SK-N-SH (cell line): Measurements from ENCODE around the gene MAP2K2. TPM values are rescaled to one million over a fixed set of nuclear protein-coding genes. Genes with fewer than 3 reads are reported as not detected.

Experiments
- CTCF ChIA-PET: fragments of 300-600, 350-600 bp; formaldehyde crosslinking; extraction: SDS; loops from one replicate; lab custom pipeline; 2021; lab: Yijun Ruan, JAX
- POLR2A ChIA-PET: fragments of 350-600 bp; sonication (Branson Sonifier 250); formaldehyde crosslinking; extraction: SDS; loops from one replicate; lab custom pipeline; 2020; ENCODE audit warnings: antibody characterized with exemption, inconsistent platforms; lab: Yijun Ruan, JAX
- DNase-seq: peaks from one replicate; pipeline ENCODE4 v3.0.0; 2012
- H2AFZ ChIP-seq: fragments of 200-600 bp; sonication (generic); 2 replicates; pipeline ENCODE4 v1.8.1; 2016; ENCODE audit warnings: antibody characterized with exemption, mild to moderate bottlenecking, low read depth
- H3F3A ChIP-seq: fragments of 200-600 bp; sonication (generic); replicated peaks from 2 replicates; pipeline ENCODE3; 2016; ENCODE audit warnings: antibody characterized with exemption, mild to moderate bottlenecking; ENCODE audit not compliant: insufficient read depth
- H3K27ac ChIP-seq, 2 experiments: fragments of 200-500 bp in 1 of 2; fragments of 200-600 bp in 1 of 2; sonication (Bioruptor generic) in 1 of 2; sonication (generic), shearing (Covaris generic) in 1 of 2; 2 replicates each; pipeline versions ENCODE4 v1.5.1 to v1.6.1; 2014 to 2016; ENCODE audit warnings: low read depth in 2 of 2, inconsistent platforms in 1 of 2, low read length in 1 of 2, mild to moderate bottlenecking in 1 of 2, mixed read lengths in 1 of 2
- H3K27me3 ChIP-seq: fragments of 200-600 bp; sonication (generic), shearing (Covaris generic); 2 replicates; pipeline ENCODE4 v1.6.1; 2016; ENCODE audit warnings: mixed run types; ENCODE audit not compliant: insufficient read depth
- H3K36me3 ChIP-seq, 2 experiments: fragments of 200-500 bp in 1 of 2; fragments of 200-600 bp in 1 of 2; sonication (Bioruptor generic) in 1 of 2; sonication (generic) in 1 of 2; replicated peaks in 1 of 2; 2 replicates each; pipeline versions ENCODE3 to v1.5.1; 2014 to 2016; ENCODE audit warnings: low read length in 1 of 2, mild to moderate bottlenecking in 1 of 2; ENCODE audit not compliant: insufficient read depth in 2 of 2, control insufficient read depth in 1 of 2
- H3K4me1 ChIP-seq, 2 experiments: fragments of 200-500 bp in 1 of 2; fragments of 200-600 bp in 1 of 2; sonication (Bioruptor generic) in 1 of 2; sonication (generic), shearing (Covaris generic) in 1 of 2; 2 replicates each; pipeline versions ENCODE4 v1.5.1 to v1.6.1; 2014 to 2016; ENCODE audit warnings: low read depth in 1 of 2, low read length in 1 of 2, mixed run types in 1 of 2; ENCODE audit not compliant: insufficient read depth in 2 of 2, control insufficient read depth in 1 of 2
- H3K4me2 ChIP-seq: fragments of 200-600 bp; sonication (generic), shearing (Covaris generic); 2 replicates; pipeline ENCODE4 v1.6.1; 2017; ENCODE audit warnings: mixed run types
- H3K4me3 ChIP-seq, 2 experiments: fragments of 200-500 bp in 1 of 2; fragments of 200-600 bp in 1 of 2; sonication (Bioruptor generic) in 1 of 2; sonication (generic), shearing (Covaris generic) in 1 of 2; 2 replicates each; pipeline versions ENCODE4 v1.5.1 to v1.8.1; 2014 to 2016; ENCODE audit warnings: low read depth in 2 of 2, inconsistent platforms in 1 of 2, low read length in 1 of 2, mild to moderate bottlenecking in 1 of 2, mixed read lengths in 1 of 2, moderate library complexity in 1 of 2
- H3K79me2 ChIP-seq: fragments of 200-600 bp; sonication (generic); 2 replicates; pipeline ENCODE4 v1.8.1; 2017; ENCODE audit warnings: mild to moderate bottlenecking; ENCODE audit not compliant: insufficient read depth
- H3K9ac ChIP-seq: fragments of 200-600 bp; sonication (generic); 2 replicates; pipeline ENCODE4 v1.6.1; 2017; ENCODE audit warnings: mixed run types
- H3K9me2 ChIP-seq: fragments of 200-600 bp; sonication (generic); 2 replicates; pipeline ENCODE4 v1.6.1; 2017; ENCODE audit warnings: mixed run types
- H3K9me3 ChIP-seq: fragments of 200-600 bp; sonication (generic); 2 replicates; pipeline ENCODE4 v1.6.1; 2017; ENCODE audit warnings: mixed run types, mild to moderate bottlenecking, moderate library complexity
- H4K20me1 ChIP-seq: fragments of 200-600 bp; sonication (generic); 2 replicates; pipeline ENCODE4 v1.6.1; 2017; ENCODE audit warnings: mild to moderate bottlenecking, mixed run types; ENCODE audit not compliant: insufficient read depth
- CHD2 ChIP-seq: fragments of 150-350 bp; IDR thresholded peaks from 2 replicates; pipeline ENCODE4 v1.6.1; 2018; ENCODE audit warnings: low read length; ENCODE audit not compliant: partially characterized antibody
- FOXM1 ChIP-seq: IDR thresholded peaks from 2 replicates; pipeline ENCODE4 v1.4.0; 2012; ENCODE audit warnings: low read depth, mild to moderate bottlenecking
- GABPA ChIP-seq: IDR thresholded peaks from 2 replicates; pipeline ENCODE4 v1.4.0; 2012; ENCODE audit warnings: low read depth, mild to moderate bottlenecking
- IRF3 ChIP-seq: fragments of 150-350 bp; IDR thresholded peaks from 2 replicates; pipeline ENCODE4 v1.6.1; 2016; ENCODE audit warnings: mild to moderate bottlenecking, low read depth, low read length
- JUND ChIP-seq: IDR thresholded peaks from 2 replicates; pipeline ENCODE4 v1.4.0; 2012
- MEF2A ChIP-seq: IDR thresholded peaks from 2 replicates; pipeline ENCODE4 v1.4.0; 2012; ENCODE audit warnings: low read depth, borderline replicate concordance
- MXI1 ChIP-seq: IDR thresholded peaks from 2 replicates; pipeline ENCODE4 v1.6.1; 2012; ENCODE audit warnings: mild to moderate bottlenecking, low read depth, low read length, improper control_type of control experiment
- NFIC ChIP-seq: IDR thresholded peaks from 2 replicates; pipeline ENCODE4 v1.4.0; 2012; ENCODE audit warnings: borderline replicate concordance
- NRF1 ChIP-seq: IDR thresholded peaks from 2 replicates; pipeline ENCODE4 v1.6.1; 2012; ENCODE audit warnings: low read depth, mild to moderate bottlenecking, low read length
- PBX3 ChIP-seq: IDR thresholded peaks from 2 replicates; pipeline ENCODE4; 2012
- POLR2AphosphoS5 ChIP-seq: IDR thresholded peaks from 2 replicates; pipeline ENCODE4 v1.6.1; 2012; ENCODE audit warnings: low read depth, low read length
- RCOR1 ChIP-seq: fragments of 150-350 bp; IDR thresholded peaks from 2 replicates; pipeline ENCODE4 v1.6.1; 2017; ENCODE audit warnings: antibody characterized with exemption, low read length
- TCF12 ChIP-seq: IDR thresholded peaks from 2 replicates; pipeline ENCODE4 v1.4.0; 2012
- WGBS: methylation state at CpG from one replicate; pipeline ENCODE4 v1.1.6; 2017; ENCODE audit warnings: low lambda C conversion rate; 5-methylcytosine and 5-hydroxymethylcytosine counted together
- polyA plus RNA-seq, 3 experiments: library from polyadenylated mRNA; depleted of rRNA; stranded (reverse); fragments of >200 nt; gene quantifications; 2 replicates each; pipeline ENCODE4 v1.2.3, GENCODE V29; 2012
- TF ChIP-seq, protein P1 (sequence below): fragments of 150-350 bp; IDR thresholded peaks from 2 replicates; pipeline ENCODE4 v1.6.1; 2017; ENCODE audit warnings: antibody characterized with exemption, low read length, low read depth, borderline replicate concordance
- TF ChIP-seq, protein P2 (sequence below): fragments of 200-600 bp; sonication (generic); IDR thresholded peaks from 2 replicates; pipeline ENCODE4 v1.6.1; 2017; ENCODE audit warnings: antibody characterized with exemption, mild to moderate bottlenecking, moderate library complexity

Gene MAP2K2
- polyA plus RNA-seq, 1 of the 3 experiments (the other 2 are of a cell fraction), result 114 TPM

GRCh38 chr19:4044990-4045465 lies 78.9 kb downstream of the MAP2K2 start:
- CTCF ChIA-PET, result no interaction called here
- 91% methylated on average over 19 of the region's 21 CpGs for WGBS

More at GRCh38 chr19:4044990-4045465, 78.9 kb downstream of the MAP2K2 start:
- POLR2A ChIA-PET, result no interaction called here
- Histone ChIP-seq H3K4me2 (no peak overlapping the region), H3F3A (peaks cover 9% of the 10 kb centered on the region), H3K4me3 (no peak overlapping the region), H3K27me3 (no peaks in the 10 kb centered on the region), H3K27ac (no peak overlapping the region; a peak in 1 of 4 replicates), H3K9me2 (no peaks in the 10 kb centered on the region), H2AFZ (no peak overlapping the region), H3K36me3 (peaks cover 4 to 21% of the 10 kb centered on the region in 2 experiments), H4K20me1 (peaks cover 82% of the 10 kb centered on the region), H3K79me2 (peaks cover 63% of the 10 kb centered on the region), H3K9ac (no peak overlapping the region), H3K4me1 (no peaks in the 10 kb centered on the region), H3K9me3 (no peaks in the 10 kb centered on the region)
- TF ChIP-seq GABPA (no peak), PBX3 (no peak), IRF3 (no peak), RCOR1 (no peak), NFIC (no peak), MXI1 (no peak), NRF1 (no peak), MEF2A (no peak), TCF12 (no peak), POLR2AphosphoS5 (no peak), CHD2 (no peak), JUND (no peak), FOXM1 (no peak)
- TF ChIP-seq, protein P1, sequence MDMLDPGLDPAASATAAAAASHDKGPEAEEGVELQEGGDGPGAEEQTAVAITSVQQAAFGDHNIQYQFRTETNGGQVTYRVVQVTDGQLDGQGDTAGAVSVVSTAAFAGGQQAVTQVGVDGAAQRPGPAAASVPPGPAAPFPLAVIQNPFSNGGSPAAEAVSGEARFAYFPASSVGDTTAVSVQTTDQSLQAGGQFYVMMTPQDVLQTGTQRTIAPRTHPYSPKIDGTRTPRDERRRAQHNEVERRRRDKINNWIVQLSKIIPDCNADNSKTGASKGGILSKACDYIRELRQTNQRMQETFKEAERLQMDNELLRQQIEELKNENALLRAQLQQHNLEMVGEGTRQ, result no peak
- TF ChIP-seq, protein P2, sequence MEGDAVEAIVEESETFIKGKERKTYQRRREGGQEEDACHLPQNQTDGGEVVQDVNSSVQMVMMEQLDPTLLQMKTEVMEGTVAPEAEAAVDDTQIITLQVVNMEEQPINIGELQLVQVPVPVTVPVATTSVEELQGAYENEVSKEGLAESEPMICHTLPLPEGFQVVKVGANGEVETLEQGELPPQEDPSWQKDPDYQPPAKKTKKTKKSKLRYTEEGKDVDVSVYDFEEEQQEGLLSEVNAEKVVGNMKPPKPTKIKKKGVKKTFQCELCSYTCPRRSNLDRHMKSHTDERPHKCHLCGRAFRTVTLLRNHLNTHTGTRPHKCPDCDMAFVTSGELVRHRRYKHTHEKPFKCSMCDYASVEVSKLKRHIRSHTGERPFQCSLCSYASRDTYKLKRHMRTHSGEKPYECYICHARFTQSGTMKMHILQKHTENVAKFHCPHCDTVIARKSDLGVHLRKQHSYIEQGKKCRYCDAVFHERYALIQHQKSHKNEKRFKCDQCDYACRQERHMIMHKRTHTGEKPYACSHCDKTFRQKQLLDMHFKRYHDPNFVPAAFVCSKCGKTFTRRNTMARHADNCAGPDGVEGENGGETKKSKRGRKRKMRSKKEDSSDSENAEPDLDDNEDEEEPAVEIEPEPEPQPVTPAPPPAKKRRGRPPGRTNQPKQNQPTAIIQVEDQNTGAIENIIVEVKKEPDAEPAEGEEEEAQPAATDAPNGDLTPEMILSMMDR, result no peak
- DNase-seq, result no peak
